ENCODE measurements around the gene LRCH4. TPM values are rescaled to one million over a fixed set of nuclear protein-coding genes. Genes with fewer than 3 reads are reported as not detected.
"Not testable (repeated sequence)": the region's sequence is repeated elsewhere in the genome, so short reads cannot be mapped to it uniquely, and the experiment has no call there.

The LRCH4 gene
- total RNA-seq, 3 donors from 2014 or later: 57.2 to 71.0 (median 63.9) TPM

GRCh38 chr7:100546129-100546925, 39.6 kb downstream of the LRCH4 start:
- intact Hi-C loops (cut with DNase I, micrococcal nuclease): no loop called here
- TF ChIP-seq CTCF (IDR thresholded peaks at IDR 0.05): no peak
- peaks cover 51% of the 10 kb centered on the region for H3K4me1 ChIP-seq (ENCODE audit: low read depth)
- DNase-seq: peak in 1 of 3 donors; percentile 66
- H3K36me3 ChIP-seq (ENCODE audit: low read depth): no peaks in the 10 kb centered on the region
- ATAC-seq: peak; percentile 85
- no peaks in the 10 kb centered on the region for H3K9me3 ChIP-seq
- H3K4me3 ChIP-seq: no peak overlapping the region

GRCh38 chr7:100545360-100546128, 40.4 kb downstream of the LRCH4 start:
- Histone ChIP-seq H3K36me3 (ENCODE audit: low read depth) (no peaks in the 10 kb centered on the region), H3K4me1 (ENCODE audit: low read depth) (peaks cover 58% of the 10 kb centered on the region), H3K9me3 (no peaks in the 10 kb centered on the region), H3K4me3 (no peak overlapping the region)
- intact Hi-C loops (cut with DNase I, micrococcal nuclease): no loop called here
- DNase-seq (peak in 1 of 3 donors; percentile 39), ATAC-seq (peak; percentile 57)
- no peak for TF ChIP-seq CTCF (IDR thresholded peaks at IDR 0.05)

GRCh38 chr7:100544967-100545359, 41.0 kb downstream of the LRCH4 start:
- H3K9me3 ChIP-seq: no peaks in the 10 kb centered on the region
- peaks cover 62% of the 10 kb centered on the region for H3K4me1 ChIP-seq (ENCODE audit: low read depth)
- ATAC-seq (no peak), DNase-seq (peak in 1 of 3 donors; percentile 23)
- H3K4me3 ChIP-seq: no peak overlapping the region
- H3K36me3 ChIP-seq (ENCODE audit: low read depth): no peaks in the 10 kb centered on the region
- TF ChIP-seq CTCF (IDR thresholded peaks at IDR 0.05): no peak
- intact Hi-C loops (cut with DNase I, micrococcal nuclease): no loop called here

- no peaks in the 10 kb centered on the region for H3K9me3 ChIP-seq
- TF ChIP-seq CTCF (IDR thresholded peaks at IDR 0.05): no peak
- ATAC-seq (no peak), DNase-seq (peak in 2 of 3 donors; percentile 4 to 23)
- H3K36me3 ChIP-seq (ENCODE audit: low read depth): no peaks in the 10 kb centered on the region
- intact Hi-C loops (cut with DNase I, micrococcal nuclease): no loop called here
- H3K4me1 ChIP-seq (ENCODE audit: low read depth): peaks cover 62% of the 10 kb centered on the region
- H3K4me3 ChIP-seq: no peak overlapping the region
Observed at GRCh38 chr7:100544386-100544785, 41.5 kb downstream of the LRCH4 start.

GRCh38 chr7:100543586-100543985, 42.3 kb downstream of the LRCH4 start:
- ATAC-seq: no peak
- TF ChIP-seq CTCF (IDR thresholded peaks at IDR 0.05): no peak
- intact Hi-C loops (cut with DNase I, micrococcal nuclease): no loop called here
- Histone ChIP-seq H3K4me1 (ENCODE audit: low read depth) (peaks cover 64% of the 10 kb centered on the region), H3K9me3 (no peaks in the 10 kb centered on the region), H3K4me3 (no peak overlapping the region), H3K36me3 (ENCODE audit: low read depth) (no peaks in the 10 kb centered on the region)
- no peak for DNase-seq

GRCh38 chr7:100541309-100541708, 44.6 kb downstream of the LRCH4 start:
- H3K4me1 ChIP-seq (ENCODE audit: low read depth): peaks cover 50% of the 10 kb centered on the region
- DNase-seq; intact Hi-C loops (cut with DNase I, micrococcal nuclease); H3K9me3 ChIP-seq; H3K4me3 ChIP-seq; H3K36me3 ChIP-seq (ENCODE audit: low read depth); ATAC-seq: not testable (repeated sequence)
